ENCODE measurements around the gene BEND5.
A peak's percentile ranks its signal among the peaks of the same experiment; 100 is the strongest.

Gene BEND5

GRCh38 chr1:48718705-48719104, 58.0 kb downstream of the BEND5 start:
- DNase-seq, result no peak

GRCh38 chr1:48718116-48718630, 58.5 kb downstream of the BEND5 start:
- DNase-seq, result no peak

- no peak for DNase-seq
Observed at GRCh38 chr1:48717082-48717481, 59.6 kb downstream of the BEND5 start.

- DNase-seq, result no peak
Observed at GRCh38 chr1:48715921-48716320, 60.8 kb downstream of the BEND5 start.

- DNase-seq, result no peak
Observed at GRCh38 chr1:48710915-48711314, 65.8 kb downstream of the BEND5 start.

- no peak for DNase-seq
Observed at GRCh38 chr1:48710318-48710717, 66.4 kb downstream of the BEND5 start.

GRCh38 chr1:48704736-48705135, 72.0 kb downstream of the BEND5 start:
- DNase-seq, result no peak

- DNase-seq, result no peak
Observed at GRCh38 chr1:48701445-48701844, 75.2 kb downstream of the BEND5 start.

GRCh38 chr1:48697066-48697707, 79.5 kb downstream of the BEND5 start:
- DNase-seq, result peak; percentile 61 to 88 (median 72)

GRCh38 chr1:48695161-48695560, 81.5 kb downstream of the BEND5 start:
- DNase-seq, result no peak

- DNase-seq, result no peak
Observed at GRCh38 chr1:48693674-48694320, 82.9 kb downstream of the BEND5 start.

- DNase-seq, result no peak
Observed at GRCh38 chr1:48693180-48693579, 83.5 kb downstream of the BEND5 start.

- no peak for DNase-seq
Observed at GRCh38 chr1:48692235-48692634, 84.5 kb downstream of the BEND5 start.

- no peak for DNase-seq
Observed at GRCh38 chr1:48691429-48692001, 85.2 kb downstream of the BEND5 start.

GRCh38 chr1:48688102-48688760, 88.5 kb downstream of the BEND5 start:
- peak in 3 of 4 experiments; percentile 13 to 26 (median 21) for DNase-seq

- DNase-seq, result no peak
Observed at GRCh38 chr1:48687282-48688045, 89.2 kb downstream of the BEND5 start.

GRCh38 chr1:48686159-48686558, 90.5 kb downstream of the BEND5 start:
- DNase-seq, result no peak

- DNase-seq, result no peak
Observed at GRCh38 chr1:48684381-48684780, 92.3 kb downstream of the BEND5 start.

GRCh38 chr1:48683839-48684238, 92.9 kb downstream of the BEND5 start:
- no peak for DNase-seq

- DNase-seq, result no peak
Observed at GRCh38 chr1:48681476-48682305, 95.0 kb downstream of the BEND5 start.

- no peak for DNase-seq
Observed at GRCh38 chr1:48680411-48681035, 96.2 kb downstream of the BEND5 start.
